A204.1 (cell line): ENCODE results near the gene PRG2.
"Not testable (repeated sequence)": the region's sequence is repeated elsewhere in the genome, so short reads cannot be mapped to it uniquely, and the experiment has no call there.

Experiments used
- FAIRE-seq: peaks from 2 replicates; lab custom pipeline; 2012; peaks lifted over from hg19 to GRCh38; lab: Jason Lieb, UNC

The PRG2 gene

GRCh38 chr11:57364851-57365660, 25.4 kb downstream of the PRG2 start:
- no peak for FAIRE-seq

- no peak for FAIRE-seq
These were observed 27.0 kb downstream of the PRG2 start for GRCh38 chr11:57363131-57364080.

DNA sequence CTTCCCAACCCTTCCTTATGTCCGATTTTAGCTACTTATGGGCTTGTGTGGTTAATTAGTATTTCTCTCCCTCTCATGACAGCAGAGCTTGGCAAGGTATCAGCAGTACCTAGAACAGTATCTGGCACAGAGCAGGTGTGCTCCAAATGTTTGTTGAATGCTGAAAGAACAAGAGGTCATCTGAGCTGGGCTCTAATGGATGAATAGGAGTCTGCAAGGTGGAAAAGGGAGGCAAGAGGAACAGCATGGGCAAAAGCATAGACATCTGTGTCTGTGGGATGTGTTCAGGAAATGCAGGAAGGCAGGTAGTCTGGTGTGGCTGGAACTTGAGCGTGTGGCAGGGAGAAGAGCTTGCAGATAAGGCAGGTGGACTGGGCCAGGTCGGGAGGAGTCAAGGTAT, 28.5 kb downstream of the PRG2 start:
- FAIRE-seq: no peak

GRCh38 chr11:57361420-57361819, 29.0 kb downstream of the PRG2 start:
- not testable (repeated sequence) for FAIRE-seq

DNA sequence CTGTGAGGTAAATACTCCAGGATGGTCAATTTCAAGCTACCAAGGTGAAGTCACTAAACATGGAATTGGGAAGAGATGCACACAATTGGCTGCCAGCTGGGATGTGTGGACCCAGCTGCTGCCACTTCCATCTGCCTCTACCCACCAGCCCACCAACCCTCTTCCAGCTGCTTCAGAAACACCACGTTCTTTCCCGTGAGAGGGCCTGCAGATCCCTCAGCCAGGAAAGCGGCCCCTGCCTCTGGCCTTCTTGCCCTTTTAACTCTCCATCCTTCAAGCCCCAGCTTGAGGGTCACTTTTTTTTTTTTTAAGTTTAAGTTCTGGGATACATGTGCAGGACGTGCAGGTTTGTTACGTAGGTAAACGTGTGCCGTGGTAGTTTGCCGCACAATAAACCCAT, 29.5 kb downstream of the PRG2 start:
- no peak for FAIRE-seq

- FAIRE-seq: no peak
These were observed 30.4 kb downstream of the PRG2 start for GRCh38 chr11:57359896-57360690.

- FAIRE-seq: no peak
These were observed 31.1 kb downstream of the PRG2 start for GRCh38 chr11:57359396-57359795.

DNA sequence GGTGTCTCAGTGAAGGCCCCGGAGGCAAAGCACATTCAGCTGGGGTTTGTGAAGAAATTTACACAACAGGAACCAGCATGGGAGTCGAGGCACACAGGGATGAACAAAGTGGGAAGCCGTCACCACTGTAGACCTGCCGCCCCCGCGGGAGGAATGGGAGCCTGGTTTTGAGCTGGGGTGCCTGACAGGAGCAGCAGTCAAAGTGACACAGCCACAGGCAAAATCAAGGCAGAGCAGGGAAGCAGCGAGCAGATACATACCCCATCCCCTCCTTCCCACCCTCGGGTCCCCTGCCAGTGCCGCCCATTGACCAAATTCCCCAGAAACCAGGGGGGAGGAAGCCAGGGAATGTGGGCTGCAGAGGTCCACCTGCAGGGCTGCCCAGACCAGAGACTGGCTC, 31.5 kb downstream of the PRG2 start:
- FAIRE-seq: no peak

DNA sequence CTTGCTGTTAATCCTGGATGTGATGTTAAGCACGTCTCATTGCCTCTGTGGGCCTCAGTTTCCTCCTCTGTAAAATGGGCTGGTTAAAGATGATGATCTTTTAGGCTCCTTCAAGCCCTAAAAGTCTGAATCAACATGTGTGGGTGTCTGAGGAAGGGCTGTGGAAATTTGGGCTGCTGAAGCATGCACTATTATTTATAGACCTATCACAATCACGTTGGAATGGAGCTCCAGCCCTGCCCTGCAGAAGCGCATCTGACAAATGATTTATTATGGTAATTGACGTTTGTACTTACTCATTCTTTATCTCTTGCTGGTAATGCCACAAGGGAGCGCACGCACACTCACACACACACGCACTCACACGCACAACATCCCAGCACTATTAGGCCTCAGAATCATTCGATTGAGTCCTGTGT, 31.9 kb downstream of the PRG2 start:
- no peak for FAIRE-seq

DNA sequence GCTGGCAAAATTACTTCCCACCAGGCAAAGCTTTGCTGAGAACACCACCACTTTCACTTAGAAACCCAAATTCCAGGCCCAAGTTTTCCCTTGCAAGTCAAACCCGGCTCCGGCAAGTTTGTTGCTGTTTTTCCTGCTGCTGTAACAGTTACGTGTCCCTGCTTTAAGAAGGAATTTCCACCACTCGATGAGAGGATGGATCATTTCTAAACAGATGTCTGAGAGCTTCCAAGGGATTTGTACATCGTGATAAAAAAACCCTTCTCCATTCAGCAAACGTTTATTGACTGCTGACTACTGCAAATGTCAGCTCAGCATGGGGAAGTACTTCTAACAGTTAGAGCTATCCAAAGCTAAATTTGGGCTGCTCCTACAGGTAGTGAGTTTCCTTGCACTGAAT, 32.6 kb downstream of the PRG2 start:
- FAIRE-seq: no peak

GRCh38 chr11:57357310-57357709, 33.1 kb downstream of the PRG2 start:
- FAIRE-seq: no peak

DNA sequence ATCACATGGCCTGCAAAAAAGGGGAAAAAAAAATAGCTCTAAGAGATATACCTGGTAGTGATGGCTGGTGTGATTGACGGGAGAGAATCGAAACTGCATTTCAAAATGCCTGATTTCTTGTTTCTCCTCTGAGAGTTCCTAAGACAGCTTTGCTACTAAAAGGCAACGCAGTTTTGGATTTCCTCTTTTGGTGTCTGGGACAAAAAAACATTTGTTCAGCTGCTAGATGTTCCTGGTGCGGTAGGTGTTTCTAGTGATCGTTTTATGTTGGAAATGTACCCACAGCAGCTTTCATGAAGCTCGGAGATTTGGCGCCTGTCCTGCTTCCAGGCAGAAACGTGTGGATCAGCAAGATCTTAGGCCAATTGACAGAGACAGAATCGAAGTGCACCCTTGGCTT, 34.2 kb downstream of the PRG2 start:
- FAIRE-seq: no peak

GRCh38 chr11:57354699-57355098, 35.8 kb downstream of the PRG2 start:
- no peak for FAIRE-seq

DNA sequence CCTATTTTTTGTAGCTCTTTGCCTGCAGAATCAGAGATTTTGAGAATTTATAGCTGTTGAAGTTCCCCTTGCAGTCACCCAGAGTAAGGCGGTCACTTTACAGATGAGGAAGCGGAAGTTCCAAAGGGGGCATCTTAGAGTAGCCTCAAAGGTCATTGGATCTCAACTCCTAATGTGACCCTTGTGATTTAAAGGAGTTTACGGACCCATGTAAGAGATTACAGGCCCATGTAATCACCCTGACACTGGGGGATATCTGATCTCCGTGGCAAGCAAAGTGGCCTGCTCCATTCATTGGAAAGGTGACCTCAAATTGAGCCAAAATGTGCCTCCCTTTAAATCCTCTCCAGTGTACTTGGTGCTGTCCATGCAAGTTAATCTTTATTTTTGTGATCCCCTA, 36.6 kb downstream of the PRG2 start:
- FAIRE-seq: no peak

DNA sequence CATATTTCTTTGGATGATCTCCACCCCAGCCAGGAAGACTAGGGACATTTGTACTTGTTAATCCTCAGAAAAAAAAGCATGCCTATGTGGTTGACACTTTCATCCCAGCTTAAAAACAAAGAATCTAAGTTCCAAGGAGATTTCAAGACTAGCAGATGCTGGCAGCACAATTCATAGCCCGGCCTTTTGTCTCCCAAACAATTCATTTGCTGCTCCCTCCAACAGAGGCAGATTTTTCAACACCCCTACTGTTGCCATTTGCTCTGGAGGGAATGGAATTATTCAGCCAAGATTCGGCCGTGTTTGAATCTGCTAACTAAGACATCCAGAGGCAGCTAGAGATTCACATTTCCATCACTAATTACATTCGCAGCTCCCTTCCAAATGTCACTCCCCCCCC, 37.0 kb downstream of the PRG2 start:
- FAIRE-seq: no peak

- FAIRE-seq: no peak
These were observed 37.4 kb downstream of the PRG2 start for GRCh38 chr11:57353036-57353435.

GRCh38 chr11:57349491-57350274, 40.8 kb downstream of the PRG2 start:
- no peak for FAIRE-seq

- FAIRE-seq: no peak
These were observed 41.7 kb downstream of the PRG2 start for GRCh38 chr11:57348636-57349313.

DNA sequence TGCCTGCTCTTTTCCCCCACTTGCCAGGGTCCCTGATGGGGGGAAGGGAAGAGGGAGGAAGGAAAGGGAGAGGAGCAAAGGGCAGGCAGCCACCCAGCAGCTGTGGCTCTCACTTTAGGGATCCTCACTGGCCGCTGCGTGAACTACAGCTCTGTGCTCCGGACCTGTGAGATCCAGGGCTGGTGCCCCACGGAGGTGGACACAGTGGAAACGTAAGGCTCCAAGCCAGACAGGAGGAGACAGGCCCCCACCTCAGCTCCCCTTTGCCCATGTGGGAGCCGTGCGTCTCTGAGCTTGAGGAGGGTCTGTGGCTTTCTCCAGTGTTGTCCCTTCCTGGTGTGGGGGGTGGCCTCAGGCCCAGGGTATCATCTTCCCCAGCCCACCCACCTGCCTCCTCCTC, 42.4 kb downstream of the PRG2 start:
- FAIRE-seq: no peak

DNA sequence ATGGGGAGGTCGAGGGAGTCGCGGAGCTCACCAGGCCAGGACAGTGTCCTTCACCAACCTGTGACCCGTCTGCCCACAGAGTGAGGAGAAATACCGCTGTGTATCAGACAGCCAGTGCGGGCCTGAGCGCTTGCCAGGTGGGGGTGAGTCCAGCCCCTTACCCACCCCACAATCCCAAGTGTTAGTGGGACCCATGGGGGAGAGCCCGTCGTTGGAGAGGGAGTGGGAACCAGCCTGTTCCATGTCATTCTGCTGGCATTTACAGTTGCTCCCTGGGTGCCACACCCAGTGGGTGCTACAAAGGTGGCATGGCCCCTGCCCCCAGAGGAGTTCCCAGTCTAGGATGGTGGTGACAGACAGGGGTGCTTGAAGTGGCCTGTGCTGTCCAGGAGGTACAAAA, 43.1 kb downstream of the PRG2 start:
- no peak for FAIRE-seq

DNA sequence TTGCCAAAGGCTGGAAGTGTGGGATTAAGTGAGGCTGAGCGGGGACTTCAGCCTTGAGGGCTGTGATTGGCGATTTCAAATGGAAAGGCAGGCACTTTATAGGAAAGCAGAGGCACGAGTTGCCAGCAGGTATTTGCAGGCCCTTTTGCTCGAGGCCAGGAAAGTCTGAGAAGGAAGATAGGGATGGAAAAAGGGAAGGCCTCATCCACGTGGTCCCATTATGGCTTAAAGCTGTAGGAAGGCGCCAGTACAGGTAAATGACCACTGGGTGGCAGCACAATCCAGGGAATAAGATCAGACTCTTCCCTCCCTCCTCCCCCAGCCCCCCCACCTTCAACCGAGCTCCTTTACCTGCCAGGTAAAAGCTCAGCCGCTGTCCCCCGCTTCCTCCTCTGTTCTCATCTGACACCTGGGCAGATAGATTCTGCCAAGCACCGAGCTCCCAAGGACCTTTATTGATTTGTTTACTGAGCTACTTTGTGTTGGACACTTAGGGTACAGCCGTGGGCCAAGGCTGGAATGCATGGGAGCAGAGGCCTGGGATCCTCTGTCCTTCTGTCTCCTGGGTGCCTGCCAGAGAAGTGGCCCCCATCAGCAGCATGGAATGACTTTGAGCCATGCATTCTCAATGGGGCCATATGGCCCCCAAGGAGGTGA, 44.8 kb downstream of the PRG2 start:
- FAIRE-seq: no peak
